K562 (cell line): ENCODE data around the gene BTG2. TPM values are rescaled to one million over a fixed set of nuclear protein-coding genes. Genes with fewer than 3 reads are reported as not detected.
A peak's percentile ranks its signal among the peaks of the same experiment; 100 is the strongest.

ENCODE experiments used
- AFF4 ChIP-seq: sonication (generic); formaldehyde crosslinking; IDR thresholded peaks from 2 replicates; pipeline ENCODE4 v1.8.0; 2023; ENCODE audit warnings: mild to moderate bottlenecking, missing genetic modification reagents
- ARID3B ChIP-seq: fragments of 250-450 bp; sonication (Bioruptor Pico); IDR thresholded peaks from 2 replicates; pipeline ENCODE4 v1.4.0; 2020; ENCODE audit warnings: borderline replicate concordance
- BMI1 ChIP-seq: fragments of 150-350 bp; IDR thresholded peaks from 2 replicates; pipeline ENCODE4 v1.6.1; 2014; ENCODE audit warnings: low read length
- BRCA1 ChIP-seq, 2 experiments: fragments of 450-650 bp in 1 of 2; sonication (generic) in 1 of 2; formaldehyde crosslinking in 1 of 2; IDR thresholded peaks; 2 replicates each; pipeline versions ENCODE4 v1.5.0 to v1.6.1; 2017 to 2020; ENCODE audit warnings: mild to moderate bottlenecking in 1 of 2, missing genetic modification reagents in 1 of 2
- CBX3 ChIP-seq, 2 experiments: IDR thresholded peaks; 1 replicate in 1 of 2; 2 replicates in 1 of 2; pipeline ENCODE4 v1.6.1; 2012; ENCODE audit warnings: inconsistent platforms in 2 of 2, low read length in 2 of 2, borderline replicate concordance in 1 of 2, control low read depth in 1 of 2
- HBP1 ChIP-seq: fragments of 450-650 bp; formaldehyde crosslinking; IDR thresholded peaks from 2 replicates; pipeline ENCODE4 v1.4.0; 2022; ENCODE audit warnings: missing genetic modification characterization
- HNRNPK ChIP-seq: fragments of 200-400 bp; formaldehyde crosslinking; IDR thresholded peaks from one replicate; pipeline ENCODE4 v1.6.1; 2018; ENCODE audit warnings: mild to moderate bottlenecking, low read depth, low read length; ENCODE audit not compliant: poor library complexity, severe bottlenecking
- KLF13 ChIP-seq: fragments of 450-650 bp; IDR thresholded peaks from 2 replicates; pipeline ENCODE4 v1.6.1; 2016; ENCODE audit warnings: missing genetic modification characterization, low read depth, mild to moderate bottlenecking, missing compliant biosample characterization, moderate library complexity, borderline replicate concordance
- MAZ ChIP-seq, 2 experiments: fragments of 450-650 bp in 1 of 2; sonication (generic) in 1 of 2; formaldehyde crosslinking; IDR thresholded peaks in 1 of 2; conservative IDR thresholded peaks in 1 of 2; 2 replicates each; pipeline versions ENCODE4 v1.4.0 to v1.5.0; 2020; ENCODE audit warnings: mild to moderate bottlenecking in 1 of 2, missing genetic modification reagents in 1 of 2
- OTX1 ChIP-seq: fragments of 450-650 bp; formaldehyde crosslinking; IDR thresholded peaks from 2 replicates; pipeline ENCODE4 v1.4.0; 2022; ENCODE audit warnings: mild to moderate bottlenecking
- PHF8 ChIP-seq: fragments of 200-600 bp; sonication (generic); IDR thresholded peaks from 2 replicates; pipeline ENCODE4 v1.6.1; 2012; ENCODE audit warnings: mixed run types, mild to moderate bottlenecking, inconsistent platforms, low read length, moderate library complexity, borderline replicate concordance
- POLR2B ChIP-seq: fragments of 450-650 bp; IDR thresholded peaks from 2 replicates; pipeline ENCODE4 v1.6.1; 2018; ENCODE audit warnings: low read depth; ENCODE audit not compliant: partially characterized antibody
- SRSF1 ChIP-seq: fragments of 200-400 bp; formaldehyde crosslinking; IDR thresholded peaks from 2 replicates; pipeline ENCODE4 v1.6.1; 2017; ENCODE audit warnings: mild to moderate bottlenecking, low read depth, low read length, moderate library complexity
- ZBTB49 ChIP-seq: sonication (generic); formaldehyde crosslinking; IDR thresholded peaks from 2 replicates; pipeline ENCODE4 v1.8.0; 2022; ENCODE audit warnings: missing genetic modification reagents, mild to moderate bottlenecking, borderline replicate concordance
- ZNF511 ChIP-seq: sonication (generic); formaldehyde crosslinking; IDR thresholded peaks from 2 replicates; pipeline ENCODE4 v1.8.0; 2022; ENCODE audit warnings: mild to moderate bottlenecking, missing genetic modification reagents
- polyA plus RNA-seq, 8 experiments: library from polyadenylated mRNA; depleted of rRNA in 4 of 8; stranded (reverse) in 5 of 8; unstranded in 3 of 8; fragments of >200 nt; fragmentation: Nextera tagmentation in 2 of 8; fragmentation: Illumina TruSeq in 1 of 8; extraction: Ambion mirVana in 2 of 8; extraction: Trizol in 1 of 8; gene quantifications; 2 replicates each; pipeline versions ENCODE4 v1.2.1 to v1.2.3, GENCODE V29; 2011 to 2014; ENCODE audit warnings: inconsistent platforms in 1 of 8, missing spikeins in 1 of 8
- total RNA-seq, 7 experiments: library from RNA; depleted of rRNA in 6 of 7; stranded (reverse); fragments of >200 nt in 6 of 7; fragmentation: Illumina TruSeq in 2 of 7; extraction: Trizol in 2 of 7; gene quantifications; 2 replicates each; pipeline versions ENCODE4 v1.2.1 to v1.2.3, GENCODE V29; 2011 to 2021; ENCODE audit warnings: low replicate concordance in 1 of 7

BTG2 gene
- total and polyA plus RNA-seq, 9 of the 15 experiments (the other 6 are each of a cell fraction or from before 2014, with no cell fraction given): 2.3 to 41.9 (median 8.7) TPM

GRCh38 chr1:203326830-203327683 lies 21.7 kb downstream of the BTG2 start (continued):
- TF ChIP-seq HBP1 (0 out of 2 replicates have a peak, but pooled peaks have one; percentile 4), ZBTB49 (CRISPR knock-in tag) (no peak), HNRNPK (no peak), ZNF511 (CRISPR knock-in tag) (peak; percentile 71; the same call in 1 of the 2 replicates), POLR2B (no peak), MAZ (CRISPR knock-in tag; conservative IDR thresholded peaks at IDR 0.05 in 1 of 2, IDR thresholded peaks at IDR 0.05 in 1 of 2) (peak in 1 of 2 experiments; percentile 13; a peak in 1 of 4 replicates), CBX3 (IDR thresholded peaks at IDR 0.05; ENCODE audit: borderline replicate concordance in 1 of 2, low read length in 2 of 2) (no peak), SRSF1 (no peak), ARID3B (CRISPR knock-in tag) (no peak), BRCA1 (IDR thresholded peaks at IDR 0.05) (no peak), BRCA1 (CRISPR knock-in tag; IDR thresholded peaks at IDR 0.05) (no peak), KLF13 (tag) (no peak), PHF8 (peak; percentile 56; the same call in 1 of the 2 replicates), AFF4 (CRISPR knock-in tag) (no peak), BMI1 (no peak), OTX1 (CRISPR knock-in tag) (no peak)
